IPS-NIHi11 (cell line): Measurements from ENCODE around the gene TM4SF18.

ENCODE experiments used
- DNase-seq: peaks from one replicate; pipeline ENCODE4 v3.0.0; 2012; ENCODE audit warnings: mixed read lengths, low spot score

The TM4SF18 gene

DNA sequence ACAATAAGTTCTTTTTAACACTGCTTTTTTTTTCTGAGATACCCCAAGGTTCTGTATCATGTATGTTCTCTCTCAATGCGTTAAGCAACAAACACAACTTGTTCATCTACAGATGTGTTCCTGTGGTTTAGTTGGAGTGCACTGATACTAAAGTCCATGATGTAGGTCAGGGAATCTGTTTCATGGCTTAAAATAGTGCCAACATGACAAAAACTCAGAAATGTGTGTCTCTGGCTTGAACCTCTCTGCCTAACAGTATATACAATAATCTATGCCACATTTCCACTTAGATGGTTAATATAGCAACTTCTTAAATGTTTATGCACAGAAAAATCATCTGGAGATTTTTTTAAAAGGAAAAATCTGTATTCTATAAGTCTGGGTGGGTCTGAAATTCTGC is 51.1 kb downstream of the TM4SF18 start:
- no peak for DNase-seq

DNA sequence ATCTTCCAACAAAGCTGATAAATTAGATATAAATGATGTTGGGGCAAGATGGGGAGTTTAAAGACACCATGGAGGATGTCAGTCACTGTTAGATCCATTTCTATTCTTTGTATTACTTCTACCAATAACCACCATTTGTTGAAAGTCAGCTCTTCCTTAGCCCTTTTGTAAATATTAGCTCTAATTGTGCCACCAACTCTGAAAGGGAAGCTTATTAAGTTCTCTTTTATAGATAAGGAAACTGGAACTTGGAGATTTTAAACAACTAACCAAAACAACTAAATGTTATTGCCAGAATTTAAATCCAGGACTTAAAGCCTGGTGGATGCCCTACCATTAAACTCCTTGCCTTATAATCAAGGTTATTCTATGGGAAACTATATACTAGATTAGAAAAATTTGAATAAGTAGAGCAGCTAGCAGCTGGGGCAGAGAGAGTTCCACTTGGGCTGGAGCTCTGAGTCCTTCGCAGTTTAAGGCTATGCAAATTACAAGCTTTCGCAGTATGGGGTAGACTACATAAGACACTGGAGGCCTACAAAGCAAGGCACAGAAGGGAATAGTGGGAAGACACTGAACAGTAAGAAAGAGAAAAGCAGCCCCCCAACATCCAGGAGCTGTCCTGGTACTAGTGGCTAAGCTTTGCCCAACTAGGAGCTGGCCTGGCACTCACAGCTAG is 52.6 kb downstream of the TM4SF18 start:
- DNase-seq = no peak

DNA sequence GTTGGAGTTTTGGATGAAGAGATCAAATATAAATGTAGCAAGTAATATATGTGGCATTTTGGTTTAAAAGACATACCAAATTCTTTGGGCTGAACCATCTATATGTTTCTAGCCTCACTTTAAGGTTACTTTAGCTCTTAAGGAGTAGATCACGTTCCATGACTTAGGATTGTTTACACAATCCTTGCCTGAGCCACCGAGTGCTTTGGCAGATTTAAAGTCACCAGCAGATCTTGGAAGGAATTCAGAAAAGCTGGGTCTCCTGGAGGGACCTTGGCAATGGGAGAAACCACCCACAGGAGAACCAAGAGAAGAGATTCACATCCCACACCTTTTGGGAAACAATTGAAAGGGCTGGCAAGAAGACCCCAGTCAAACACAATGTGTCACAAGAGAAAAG is 54.5 kb downstream of the TM4SF18 start:
- no peak for DNase-seq

DNA sequence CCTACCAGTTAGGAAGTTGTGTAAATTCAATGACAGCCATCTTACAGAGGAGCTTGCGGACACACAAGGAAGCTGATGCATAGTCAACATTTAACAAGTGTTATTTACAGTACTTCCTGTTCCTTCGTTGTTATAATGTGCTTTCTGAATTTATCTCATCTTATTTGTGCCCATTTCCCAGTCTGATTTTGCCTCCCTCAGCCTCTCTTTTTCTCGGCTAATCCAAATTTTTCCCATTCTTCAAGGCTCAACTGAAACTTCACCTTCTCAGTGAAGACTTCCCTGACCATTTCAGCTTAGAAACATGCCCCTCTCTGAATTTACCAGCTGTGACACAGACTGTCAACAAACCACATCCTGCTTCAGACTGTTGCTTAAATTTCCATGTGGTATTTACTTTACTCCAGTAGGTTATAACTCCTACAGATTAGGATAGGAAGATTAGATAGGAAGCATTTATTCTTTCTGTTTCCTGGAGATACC is 56.1 kb downstream of the TM4SF18 start:
- no peak for DNase-seq

DNA sequence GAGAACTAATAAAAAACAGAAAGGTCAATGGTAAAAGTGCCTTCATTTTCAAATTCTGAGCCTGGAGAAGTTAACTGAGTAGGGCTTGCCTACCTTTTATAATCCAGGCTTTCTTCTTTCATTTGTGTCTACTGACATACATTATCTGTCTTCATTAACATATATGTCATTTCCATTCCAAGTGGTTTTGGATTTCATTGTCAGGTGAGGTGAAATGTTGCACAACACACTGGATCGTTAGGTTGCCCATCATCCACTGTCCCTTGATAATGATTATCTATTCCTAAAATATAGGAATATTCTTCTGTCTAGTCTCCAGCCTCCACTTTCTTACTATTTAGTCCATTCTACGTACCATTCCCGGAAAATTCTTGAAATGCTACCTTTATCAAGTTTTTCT is 56.8 kb downstream of the TM4SF18 start:
- DNase-seq = no peak

DNA sequence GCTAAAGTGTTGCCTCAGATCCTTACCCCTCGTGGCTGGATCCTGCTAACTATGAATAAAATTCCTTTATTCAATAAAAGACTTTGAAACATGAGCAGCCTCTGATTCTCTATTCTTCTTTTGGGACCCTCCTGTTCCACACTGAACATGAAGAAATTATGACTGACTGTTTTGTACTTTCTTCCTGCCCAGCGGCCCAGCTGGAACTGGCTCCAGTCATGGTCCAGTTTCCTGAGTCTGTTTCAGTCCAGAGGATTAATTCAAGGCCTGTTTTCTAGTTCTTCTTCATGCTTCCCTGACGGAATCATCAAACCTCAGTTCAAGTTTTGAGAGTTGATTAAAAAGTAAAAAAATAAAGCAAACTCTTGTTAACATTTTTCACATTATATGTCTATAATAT is 59.2 kb downstream of the TM4SF18 start:
- no peak for DNase-seq

DNA sequence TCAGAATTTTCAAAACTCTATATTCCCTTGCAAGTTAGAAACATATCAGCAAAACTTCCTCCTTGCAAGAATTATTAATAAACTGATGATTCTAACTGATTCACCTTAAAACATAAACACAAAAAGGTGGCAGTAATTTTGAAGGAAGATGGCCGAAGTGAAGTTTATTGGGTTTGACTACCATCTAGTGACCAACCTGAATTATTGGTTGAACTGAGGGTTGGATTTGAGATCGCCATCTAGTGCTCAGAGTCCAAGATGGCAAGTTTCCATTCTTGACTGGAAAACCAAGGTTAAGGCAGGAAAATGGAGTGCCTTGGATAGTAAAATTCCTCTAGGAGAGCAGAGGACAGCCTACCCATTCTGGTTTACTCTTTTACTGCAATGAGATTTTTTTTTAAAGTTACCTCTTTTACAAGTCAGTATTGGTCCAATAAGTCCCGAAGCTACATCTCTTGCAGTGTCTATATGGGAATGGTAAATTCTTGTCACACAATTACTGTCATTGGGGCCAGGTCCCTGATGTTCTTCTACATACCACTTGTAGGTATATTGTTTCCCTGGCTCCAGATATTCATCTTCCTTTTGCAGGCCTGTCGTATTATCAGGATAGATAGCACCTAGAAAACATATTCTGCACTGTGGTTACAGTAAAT is 60.2 kb downstream of the TM4SF18 start:
- peak; percentile 75 for DNase-seq

DNA sequence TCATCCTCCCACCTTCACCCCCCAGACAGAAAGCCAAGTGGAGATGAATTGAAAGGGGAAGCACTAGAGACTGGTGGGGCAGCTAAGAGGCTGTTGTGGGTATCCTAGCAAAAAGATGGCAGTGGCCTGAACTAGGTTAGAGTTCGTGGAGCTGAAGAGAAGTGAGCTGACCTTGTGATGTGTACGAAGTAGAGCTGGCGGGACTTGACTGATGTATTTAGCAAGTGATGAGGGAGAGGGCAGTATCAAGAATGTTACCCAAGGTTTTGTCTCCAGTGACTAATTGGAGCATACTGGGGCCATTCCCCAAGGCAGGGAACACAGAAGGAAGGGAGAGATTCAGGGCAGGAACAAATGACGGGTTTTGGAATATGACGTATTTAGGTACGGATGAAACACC is 61.8 kb downstream of the TM4SF18 start:
- no peak for DNase-seq

DNA sequence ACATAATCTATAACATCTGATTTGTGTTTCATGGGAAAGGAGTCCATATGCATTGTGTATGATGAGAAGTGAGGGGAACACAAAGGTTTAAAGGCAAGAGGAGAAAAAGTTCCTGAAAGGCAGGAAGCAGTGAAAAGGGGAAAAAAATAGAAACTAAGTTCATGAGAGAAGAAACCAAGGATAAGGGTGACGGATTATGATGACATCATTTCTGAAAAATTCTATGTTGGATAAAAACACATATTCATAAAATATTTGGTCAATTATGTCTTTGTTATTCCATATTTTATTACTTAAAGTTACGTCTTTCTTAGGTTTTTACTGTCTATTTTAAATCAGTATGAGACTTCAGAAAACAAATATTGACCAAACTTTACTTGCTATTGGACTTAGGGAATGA is 63.3 kb downstream of the TM4SF18 start:
- no peak for DNase-seq

DNA sequence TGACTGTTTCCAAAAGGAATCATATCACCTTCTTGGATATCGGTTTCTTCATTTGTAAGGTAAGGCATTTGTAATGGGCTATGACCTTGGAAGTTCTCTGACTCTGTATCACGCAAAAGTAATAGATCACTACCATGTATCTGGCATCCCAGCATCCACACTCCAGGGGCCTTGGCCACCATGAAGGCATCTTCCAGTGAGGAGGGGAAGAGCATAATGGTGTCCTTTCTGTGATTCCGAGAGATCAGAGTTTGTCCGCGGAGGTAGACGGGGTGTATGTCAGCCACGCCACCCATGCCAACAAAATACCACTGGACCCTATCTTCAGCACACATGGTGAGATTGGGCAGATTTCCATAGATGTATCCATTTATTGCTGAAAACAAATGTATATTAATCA is 63.7 kb downstream of the TM4SF18 start:
- DNase-seq = no peak
